Right cardiac atrium (tissue), 5 donors: ENCODE measurements around the gene ETFA. TPM values are rescaled to one million over a fixed set of nuclear protein-coding genes. Genes with fewer than 3 reads are reported as not detected.

Source experiments
- ATAC-seq, 2 donors: fragments of 200-7000 bp; cut with Tn5 transposase; one replicate each; pipeline versions ENCODE4 v1.8.0 to v1.9.1; 2020; ENCODE audit warnings: moderate library complexity in 2 of 2, mild to moderate bottlenecking in 1 of 2
- DNase-seq, 3 donors: peaks; one replicate each; pipeline ENCODE4 v3.0.0-alpha.2; 2020
- H3K27ac ChIP-seq: one replicate; pipeline ENCODE4 v1.5.1; 2013; ENCODE audit warnings: mild to moderate bottlenecking, low read length, control low read depth, moderate library complexity
- H3K27me3 ChIP-seq: one replicate; pipeline ENCODE4 v1.6.1; 2013; ENCODE audit not compliant: control insufficient read depth, insufficient read depth
- H3K4me1 ChIP-seq: one replicate; pipeline ENCODE4 v1.6.1; 2013; ENCODE audit warnings: low read length; ENCODE audit not compliant: control insufficient read depth, insufficient read depth
- H3K4me3 ChIP-seq: one replicate; pipeline ENCODE4 v1.5.1; 2013; ENCODE audit warnings: low read length, control low read depth
- H3K9me3 ChIP-seq: one replicate; pipeline ENCODE4 v1.6.1; 2013; ENCODE audit warnings: low read length; ENCODE audit not compliant: control insufficient read depth
- WGBS: extraction: QIAGEN DNeasy Blood & Tissue Kit; methylation state at CpG from one replicate; pipeline ENCODE4 v1.1.7; 2013; 5-methylcytosine and 5-hydroxymethylcytosine counted together
- intact Hi-C, 4 donors: fragments of 100-400 bp; cut with DNase I; formaldehyde crosslinking; loops; one replicate each; pipeline versions ENCODE4 v1.11.0 to v1.14.0; 2022 to 2023
- polyA plus RNA-seq: library from polyadenylated mRNA; stranded (reverse); fragments of 200-250 nt; gene quantifications from one replicate; pipeline ENCODE4 v1.2.3, GENCODE V29; 2013
- total RNA-seq, 4 donors: library from RNA; stranded (reverse); fragmentation: NEBNext Ultra II Directional; extraction: Animal tissue kit (Norgen Biotek cat#: 25700); gene quantifications; one replicate each; pipeline ENCODE4 v1.2.1, GENCODE V29; 2021
- donor health status: healthy with polysubstance abuse.
- donor health status: DM: no; HTN: yes; CAD: no.
- donor health status: DM: no; HTN: no; CAD: no.
- donor health status: DM: no; HTN: yes; CAD: no; lungs with severe emphysema.
- donor health status: DM: yes; HTN: yes; CAD: no.

Gene ETFA
- total and polyA plus RNA-seq, 5 donors: 248 to 283 (median 251) TPM

DNA sequence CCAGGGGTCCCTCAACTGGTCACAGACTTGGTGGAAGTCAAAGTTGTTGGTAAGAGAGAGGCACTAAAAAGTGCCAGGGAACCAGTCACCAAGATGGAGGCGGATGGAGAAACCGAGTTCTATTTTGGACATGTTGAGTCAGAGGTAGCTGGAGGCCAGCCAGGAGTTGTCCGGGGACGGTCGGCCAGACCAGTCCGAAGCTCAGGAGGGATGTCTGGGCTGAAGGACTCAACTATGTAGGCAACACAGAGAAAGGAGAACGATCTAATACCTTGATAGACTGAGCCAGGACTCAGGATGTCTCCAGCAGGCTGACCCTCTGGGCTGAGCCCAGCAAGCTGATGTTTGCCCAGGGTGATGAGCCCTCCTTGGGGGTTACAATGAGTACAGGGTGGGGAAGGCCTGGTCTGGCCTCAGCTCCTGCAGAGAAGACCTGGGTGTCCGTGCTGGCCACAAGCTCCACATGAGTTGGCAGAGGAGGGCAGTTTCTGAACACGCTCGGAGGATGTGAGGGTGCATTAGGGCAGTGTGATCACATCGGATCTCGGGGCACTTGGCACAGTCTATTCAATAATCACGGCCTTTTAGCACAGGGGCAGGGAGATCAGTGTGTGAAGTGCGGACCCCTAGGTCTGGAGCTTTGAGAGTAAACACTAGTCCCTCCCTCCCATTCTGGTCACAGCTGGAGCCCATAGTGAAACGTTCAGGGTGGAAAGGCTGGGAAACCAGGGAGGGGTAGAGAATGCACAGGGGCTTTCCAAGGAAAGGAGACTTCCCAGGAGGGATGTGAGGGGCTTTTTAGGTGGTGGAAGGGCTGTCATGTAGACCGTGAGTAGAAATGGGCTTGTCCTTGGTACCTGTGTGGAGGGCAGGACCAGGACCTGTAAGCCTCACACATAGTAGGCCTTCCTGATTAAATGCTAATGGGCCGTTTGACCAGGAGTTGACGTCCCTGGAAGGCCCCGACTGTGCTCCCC, 111.9 kb downstream of the ETFA start:
- WGBS: 61% methylated on average over 19 of the region's 19 CpGs
- intact Hi-C loops: loop anchor here in 1 of 4 donors (10.0 kb wide), 1 partner anchor 665 kb away; no protein-coding TSS in a partner anchor
- H3K9me3 ChIP-seq: no peaks in the 10 kb centered on the region
- H3K27me3 ChIP-seq: no peaks in the 10 kb centered on the region
- peaks cover 10% of the 10 kb centered on the region for H3K4me1 ChIP-seq
- ATAC-seq (peak; percentile 14 to 58), DNase-seq (peak; percentile 76 to 83 (median 81))
- peak overlapping the region; percentile 38 for H3K27ac ChIP-seq
- H3K4me3 ChIP-seq: no peak overlapping the region

DNA sequence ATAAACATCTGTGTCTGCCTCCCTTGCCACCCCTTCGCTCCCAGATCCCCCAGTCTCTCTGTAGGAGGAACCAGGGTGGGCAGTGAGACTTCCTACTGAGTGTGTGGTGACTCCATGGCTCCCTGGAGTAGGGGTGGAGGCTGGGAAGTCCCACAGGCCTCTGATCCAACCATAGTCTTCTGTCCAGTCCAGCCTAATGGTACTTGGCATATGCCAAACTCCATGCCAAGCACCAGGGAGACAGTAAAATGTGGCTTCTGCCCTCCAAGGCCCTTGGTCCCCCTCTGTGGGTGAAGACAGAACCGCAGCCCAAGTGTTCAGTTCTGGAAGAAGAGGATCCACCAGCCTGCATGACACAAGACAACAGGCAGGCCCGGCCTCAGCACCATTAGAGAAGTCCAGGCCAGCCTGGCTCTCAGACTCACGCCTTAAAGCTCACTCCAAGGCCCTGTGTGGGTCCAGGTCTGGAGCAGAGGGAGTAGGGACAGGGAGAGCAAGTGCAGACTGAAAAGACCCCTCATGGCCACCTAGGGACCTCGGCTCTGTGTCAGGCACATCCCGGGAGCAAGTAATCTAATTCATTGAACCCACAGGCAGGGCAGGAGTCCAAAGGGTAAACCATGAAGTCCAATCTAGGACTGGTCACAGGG, 112.7 kb downstream of the ETFA start:
- intact Hi-C loops: loop anchor here in 1 of 4 donors (10.0 kb wide), 1 partner anchor 666 kb away; no protein-coding TSS in a partner anchor
- no peak for DNase-seq
- H3K4me3 ChIP-seq: no peak overlapping the region
- peak overlapping the region; percentile 25 for H3K27ac ChIP-seq
- 97% methylated on average over 6 of the region's 6 CpGs for WGBS
- H3K4me1 ChIP-seq: peaks cover 10% of the 10 kb centered on the region
- ATAC-seq: no peak
- H3K9me3 ChIP-seq: no peaks in the 10 kb centered on the region
- H3K27me3 ChIP-seq: no peaks in the 10 kb centered on the region

DNA sequence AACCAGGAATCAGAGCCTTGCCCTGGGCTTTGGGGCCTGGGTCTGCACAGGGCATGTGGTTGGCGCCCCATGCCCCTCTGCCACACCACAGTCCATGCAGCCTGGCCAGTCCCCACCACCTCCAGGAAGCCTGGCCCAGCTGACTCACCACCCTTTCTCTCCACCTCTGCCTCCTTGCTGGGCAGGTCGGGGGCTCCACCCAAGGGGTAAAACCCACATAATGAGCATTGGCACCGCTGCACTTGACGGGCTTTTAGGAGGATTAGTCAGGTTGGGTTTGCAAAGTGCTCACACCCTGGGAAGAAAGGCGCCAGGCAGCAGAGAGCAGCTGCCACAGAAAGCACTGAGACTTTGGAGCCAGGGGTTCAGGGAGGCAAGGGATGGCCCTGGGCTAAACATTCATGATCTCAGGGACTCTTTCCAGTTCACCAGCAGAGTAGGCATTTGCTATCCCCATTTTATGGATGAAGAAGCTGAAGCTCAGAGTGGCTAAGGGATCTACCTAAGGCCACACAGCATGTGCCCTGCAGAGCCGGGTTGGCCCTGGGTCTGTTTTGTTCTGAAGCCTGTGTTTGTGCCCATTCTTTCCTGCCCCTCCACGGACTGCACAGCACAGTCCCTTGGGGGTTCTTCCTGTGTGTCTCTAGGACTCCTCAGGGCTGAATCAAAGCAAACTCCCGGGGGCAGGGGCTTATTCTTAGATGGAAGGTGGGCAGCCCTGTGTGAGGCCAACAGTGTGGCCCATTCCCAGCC, 113.4 kb downstream of the ETFA start:
- no peak for ATAC-seq
- intact Hi-C loops: loop anchor here in 1 of 4 donors (10.0 kb wide), 1 partner anchor 667 kb away; no protein-coding TSS in a partner anchor
- H3K4me1 ChIP-seq: peaks cover 10% of the 10 kb centered on the region

DNA sequence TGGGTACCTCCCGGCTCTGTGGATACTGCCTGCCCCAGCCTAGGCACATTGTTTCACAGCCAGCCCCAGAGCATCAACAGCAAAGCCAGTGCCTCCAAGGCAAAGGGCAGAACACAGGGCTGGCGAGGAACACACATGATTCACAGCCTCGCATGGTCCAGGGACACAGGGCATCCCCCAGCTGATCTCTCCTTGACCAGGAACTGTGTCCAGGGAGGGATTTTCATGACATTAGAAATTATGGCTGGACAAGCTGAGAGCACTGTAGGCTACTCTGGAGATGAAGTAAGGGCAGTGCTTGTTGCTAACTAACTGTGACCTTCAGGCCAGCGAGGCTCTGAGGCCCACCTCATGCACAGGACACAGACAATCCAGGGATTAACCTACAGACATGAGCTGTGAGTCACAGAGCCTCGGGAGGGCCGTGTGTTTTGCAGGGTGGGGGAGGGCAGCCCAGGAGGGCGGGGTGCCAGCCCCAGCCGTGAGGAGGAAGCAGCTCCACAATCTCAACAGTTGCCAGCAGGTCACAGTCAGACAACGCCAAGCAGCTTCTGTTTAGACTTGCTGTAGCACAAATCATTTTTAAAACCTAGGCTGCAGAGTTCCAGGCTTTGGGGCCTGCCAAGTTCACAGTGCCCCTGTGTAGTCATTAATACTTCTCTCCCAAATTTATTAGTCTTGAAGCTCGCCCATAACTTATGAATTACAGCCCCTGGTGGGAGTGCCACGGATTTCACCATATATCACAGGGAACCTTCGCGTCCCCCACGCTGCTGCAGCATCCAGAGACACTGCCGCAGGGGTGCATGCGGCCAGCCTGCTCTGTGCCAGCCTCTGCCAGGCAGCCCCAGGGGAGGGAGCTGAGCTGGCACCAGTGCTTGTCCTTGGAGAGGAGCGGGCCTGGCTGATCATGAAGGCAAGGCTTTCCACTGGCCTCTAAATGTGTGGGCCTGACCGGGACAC, 114.7 kb downstream of the ETFA start:
- H3K27ac ChIP-seq: peak overlapping the region; percentile 55
- peaks cover 10% of the 10 kb centered on the region for H3K4me1 ChIP-seq
- peak; percentile 59 to 69 for ATAC-seq
- intact Hi-C loops: loop anchor here in 1 of 4 donors (10.0 kb wide), 1 partner anchor 668 kb away; no protein-coding TSS in a partner anchor
- WGBS: 51% methylated on average over 18 of the region's 18 CpGs
- no peaks in the 10 kb centered on the region for H3K9me3 ChIP-seq
- peak; percentile 45 to 82 (median 82) for DNase-seq
- H3K27me3 ChIP-seq: no peaks in the 10 kb centered on the region
- no peak overlapping the region for H3K4me3 ChIP-seq

More for the DNA sequence above, 113.4 kb downstream of the ETFA start:
- H3K27ac ChIP-seq: peak overlapping the region; percentile 55
- DNase-seq: no peak
- H3K4me3 ChIP-seq: no peak overlapping the region
- WGBS: 89% methylated on average over 8 of the region's 8 CpGs
- H3K9me3 ChIP-seq: no peaks in the 10 kb centered on the region
- no peaks in the 10 kb centered on the region for H3K27me3 ChIP-seq

DNA sequence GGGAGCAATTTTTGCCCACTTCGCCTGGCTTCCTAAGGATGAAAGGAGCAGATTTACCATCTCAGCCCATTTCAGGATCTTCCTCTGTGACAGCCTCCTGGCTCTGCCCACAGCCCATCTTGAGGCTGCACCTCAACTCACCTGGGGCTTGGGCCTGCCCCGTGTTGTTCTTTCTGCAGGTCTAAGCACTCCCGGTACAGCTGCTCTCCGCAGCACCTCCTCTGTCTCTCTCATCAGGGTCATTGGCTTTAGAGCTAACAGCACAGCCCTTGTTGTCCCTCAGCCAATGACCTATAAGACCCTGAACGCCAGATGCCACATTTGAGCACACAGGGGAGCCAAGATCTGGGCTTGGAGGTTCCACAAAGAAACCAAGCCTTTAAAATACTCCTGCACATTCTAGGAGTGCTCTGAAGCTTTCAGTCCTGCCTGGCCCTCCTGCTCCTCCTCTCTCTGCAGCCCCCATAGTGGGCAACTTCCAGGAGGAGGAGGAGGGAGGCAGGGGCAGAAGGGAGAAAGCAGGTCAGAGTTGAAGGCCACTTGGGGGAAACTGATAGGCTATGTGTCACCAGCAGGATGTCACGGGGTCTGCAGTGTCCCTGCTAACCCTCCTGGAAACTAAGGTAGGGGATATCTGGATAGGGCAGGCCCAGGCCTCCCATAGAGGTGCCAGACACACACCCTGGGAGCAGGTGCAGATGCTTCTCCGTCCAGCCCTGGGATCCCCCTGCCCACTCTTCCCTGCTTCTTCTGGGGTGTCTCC, 115.6 kb downstream of the ETFA start:
- intact Hi-C loops: loop anchor here in 1 of 4 donors (10.0 kb wide), 1 partner anchor 669 kb away; no protein-coding TSS in a partner anchor
- 81% methylated on average over 7 of the region's 7 CpGs for WGBS
- ATAC-seq (no peak), DNase-seq (no peak)
- Histone ChIP-seq H3K9me3 (no peaks in the 10 kb centered on the region), H3K27me3 (no peaks in the 10 kb centered on the region), H3K4me1 (peaks cover 10% of the 10 kb centered on the region), H3K4me3 (no peak overlapping the region), H3K27ac (peak overlapping the region; percentile 44)

DNA sequence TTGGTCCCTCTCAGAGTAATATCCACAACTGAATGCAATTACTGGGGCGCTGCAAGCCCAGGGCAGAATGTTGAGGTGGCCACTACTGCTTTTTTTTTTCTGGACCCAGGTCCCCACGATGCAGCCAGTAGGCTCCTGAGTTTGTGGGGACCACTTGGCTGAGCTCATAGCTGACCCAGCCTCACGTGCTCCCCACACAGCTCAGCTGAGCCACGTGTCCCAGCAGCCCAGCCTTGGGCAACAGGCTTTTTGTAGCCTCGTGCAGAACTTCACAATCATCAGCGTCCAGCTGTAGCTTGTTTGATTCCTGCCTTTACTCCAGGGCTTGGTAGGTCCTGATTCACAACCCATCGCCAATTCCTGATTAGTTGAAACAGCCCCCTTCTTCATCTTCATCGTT, 117.3 kb downstream of the ETFA start:
- Histone ChIP-seq H3K4me3 (no peak overlapping the region), H3K9me3 (no peaks in the 10 kb centered on the region), H3K27me3 (no peaks in the 10 kb centered on the region), H3K4me1 (peaks cover 7% of the 10 kb centered on the region), H3K27ac (no peak overlapping the region)
- 64% methylated on average over 8 of the region's 8 CpGs for WGBS
- DNase-seq (no peak), ATAC-seq (no peak)
- intact Hi-C loops: loop anchor here in 1 of 4 donors (10.0 kb wide), 1 partner anchor 671 kb away; no protein-coding TSS in a partner anchor

DNA sequence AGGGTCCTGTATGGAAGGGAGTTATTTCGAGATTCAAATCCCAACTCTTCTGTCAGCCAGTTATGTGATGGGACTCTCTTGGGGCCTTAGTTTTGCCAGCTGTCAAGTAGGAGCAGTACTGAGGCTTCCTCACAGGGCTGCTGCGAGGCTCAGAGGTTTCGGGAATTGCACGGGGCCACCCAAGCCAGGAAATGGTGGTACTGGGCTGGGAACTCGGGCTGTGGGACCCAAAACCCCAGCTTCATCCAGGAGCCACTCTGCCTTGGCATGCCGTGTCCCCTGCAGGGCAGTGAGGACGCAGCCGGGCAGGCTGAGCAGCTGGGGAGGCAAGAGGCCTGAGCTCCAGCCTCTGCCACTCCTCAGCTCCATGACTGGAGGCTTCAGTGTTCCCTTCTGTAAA, 118.6 kb downstream of the ETFA start:
- intact Hi-C loops: loop anchor here in 1 of 4 donors (10.0 kb wide), 1 partner anchor 672 kb away; no protein-coding TSS in a partner anchor
- 84% methylated on average over 8 of the region's 8 CpGs for WGBS
- ATAC-seq: no peak
- Histone ChIP-seq H3K4me1 (peaks cover 7% of the 10 kb centered on the region), H3K4me3 (no peak overlapping the region), H3K27me3 (no peaks in the 10 kb centered on the region), H3K27ac (no peak overlapping the region), H3K9me3 (no peaks in the 10 kb centered on the region)
- no peak for DNase-seq

DNA sequence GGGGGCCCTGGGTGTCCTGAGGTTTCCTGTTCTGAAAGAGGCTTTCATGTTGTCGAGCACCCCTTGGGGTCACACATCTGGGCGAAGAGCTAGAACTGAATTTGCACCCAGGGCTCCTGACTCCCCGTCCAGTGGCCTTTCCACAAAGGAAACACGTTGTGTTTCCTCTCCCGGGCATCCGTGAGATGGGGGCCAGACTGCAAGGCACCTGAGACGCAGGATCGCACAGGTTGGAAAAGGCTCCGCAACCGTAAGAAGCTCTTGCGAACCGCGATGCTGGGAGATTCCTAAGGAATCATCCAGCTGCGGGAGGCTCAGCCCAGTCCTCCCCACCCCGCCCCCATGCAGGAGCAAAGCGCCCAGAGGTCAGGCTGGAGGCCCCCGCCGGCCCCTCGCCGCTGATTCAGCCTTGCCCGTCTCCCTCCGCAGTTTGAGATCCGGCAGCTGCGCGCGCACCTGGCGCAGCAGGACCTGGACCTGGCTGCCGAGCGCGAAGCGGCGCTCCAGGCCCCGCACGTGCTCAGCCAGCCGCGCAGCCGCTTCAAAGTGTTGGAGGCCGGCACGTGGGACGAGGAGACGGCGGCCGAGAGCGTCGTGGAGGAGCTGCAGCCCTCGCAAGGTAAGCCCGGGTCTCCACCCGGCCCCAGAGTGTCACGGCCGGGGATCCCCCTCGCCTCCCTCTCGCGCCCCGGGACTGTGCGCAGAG, 119.6 kb downstream of the ETFA start:
- no peak for DNase-seq
- no peak for ATAC-seq
- Histone ChIP-seq H3K27me3 (no peaks in the 10 kb centered on the region), H3K4me1 (peaks cover 2% of the 10 kb centered on the region), H3K9me3 (no peaks in the 10 kb centered on the region), H3K4me3 (no peak overlapping the region), H3K27ac (no peak overlapping the region)
- 45% methylated on average over 55 of the region's 55 CpGs for WGBS
- intact Hi-C loops: loop anchor here in 1 of 4 donors (10.0 kb wide), 1 partner anchor 673 kb away; no protein-coding TSS in a partner anchor
